Measurements from ENCODE around the gene PGLYRP3.
"Not testable (repeated sequence)": the region's sequence is repeated elsewhere in the genome, so short reads cannot be mapped to it uniquely, and the experiment has no call there.

The PGLYRP3 gene

DNA sequence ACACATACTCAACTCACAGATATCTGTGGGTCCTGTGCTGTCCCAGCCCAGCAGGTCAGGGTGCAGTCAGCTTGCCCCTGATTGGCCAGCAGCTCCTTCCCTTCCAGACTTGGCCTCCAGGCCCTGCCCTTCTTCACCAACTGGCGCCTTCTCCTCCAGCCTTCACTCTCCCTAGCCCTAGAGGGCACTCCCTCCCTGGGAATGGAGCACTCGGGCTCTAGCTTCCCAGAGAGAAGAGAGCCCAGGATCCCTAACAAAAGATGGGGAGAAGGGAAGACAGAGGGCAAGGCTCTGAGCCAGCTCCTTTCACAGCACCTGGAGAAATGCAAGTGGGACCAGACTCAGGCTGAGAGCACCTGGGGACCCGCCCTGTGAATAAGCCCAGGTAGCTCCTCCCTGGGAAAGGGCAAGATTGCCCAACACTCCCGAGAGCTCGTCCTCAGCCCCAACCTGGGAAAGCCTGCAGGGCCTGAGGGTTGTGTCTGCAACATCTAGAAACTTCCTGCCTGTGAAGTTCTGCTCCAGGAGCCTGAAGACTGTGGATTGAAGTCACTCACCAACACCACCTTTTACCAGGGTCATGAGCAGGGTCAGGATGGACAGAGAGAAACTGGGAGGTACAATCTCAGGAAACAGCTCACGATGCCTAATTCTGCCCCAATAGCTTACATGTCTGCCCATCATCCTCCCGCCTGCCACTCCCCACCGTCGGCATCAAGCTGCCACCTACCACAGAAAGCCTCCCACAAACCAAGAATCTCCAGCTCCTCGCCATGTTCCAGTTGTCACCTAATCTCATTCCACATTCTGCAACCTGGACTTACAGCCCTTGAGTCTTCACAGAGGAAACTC lies 36.0 kb upstream of the PGLYRP3 start, which contains the start of gene PGLYRP4:
PGLYRP4 (minus strand) TSS at position 331 of the 852 bp plus-strand sequence. CDS start 909 bp downstream, outside the sequence.
- no peak for FAIRE-seq
- DNase-seq (ENCODE audit: low spot score): no peak

GRCh38 chr1:153347856-153348255 lies 35.1 kb upstream of the PGLYRP3 start:
- no peak for FAIRE-seq
- no peak for DNase-seq (ENCODE audit: low spot score)

DNA sequence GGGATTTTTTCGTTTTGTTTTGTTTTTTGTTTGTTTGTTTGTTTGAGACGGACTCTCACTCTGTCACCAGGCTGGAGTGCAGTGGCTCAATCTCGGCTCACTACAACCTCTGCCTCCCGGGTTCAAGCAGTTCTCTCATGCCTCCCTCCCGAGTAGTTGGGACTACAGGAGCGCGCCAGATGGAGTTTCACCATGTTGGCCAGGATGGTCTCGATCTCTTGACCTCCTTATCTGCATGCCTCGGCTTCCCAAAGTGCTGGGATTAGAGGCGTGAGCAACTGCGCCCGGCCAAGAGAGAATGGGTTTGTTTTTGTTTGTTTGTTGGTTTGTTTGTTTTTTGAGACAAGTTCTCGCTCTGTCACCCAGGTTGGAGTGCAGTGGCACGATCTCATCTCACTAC lies 34.3 kb upstream of the PGLYRP3 start:
- FAIRE-seq; DNase-seq (ENCODE audit: low spot score): not testable (repeated sequence)

- DNase-seq (ENCODE audit: low spot score) (no peak), FAIRE-seq (no peak)
Measured at GRCh38 chr1:153346077-153346723, 33.4 kb upstream of the PGLYRP3 start.

DNA sequence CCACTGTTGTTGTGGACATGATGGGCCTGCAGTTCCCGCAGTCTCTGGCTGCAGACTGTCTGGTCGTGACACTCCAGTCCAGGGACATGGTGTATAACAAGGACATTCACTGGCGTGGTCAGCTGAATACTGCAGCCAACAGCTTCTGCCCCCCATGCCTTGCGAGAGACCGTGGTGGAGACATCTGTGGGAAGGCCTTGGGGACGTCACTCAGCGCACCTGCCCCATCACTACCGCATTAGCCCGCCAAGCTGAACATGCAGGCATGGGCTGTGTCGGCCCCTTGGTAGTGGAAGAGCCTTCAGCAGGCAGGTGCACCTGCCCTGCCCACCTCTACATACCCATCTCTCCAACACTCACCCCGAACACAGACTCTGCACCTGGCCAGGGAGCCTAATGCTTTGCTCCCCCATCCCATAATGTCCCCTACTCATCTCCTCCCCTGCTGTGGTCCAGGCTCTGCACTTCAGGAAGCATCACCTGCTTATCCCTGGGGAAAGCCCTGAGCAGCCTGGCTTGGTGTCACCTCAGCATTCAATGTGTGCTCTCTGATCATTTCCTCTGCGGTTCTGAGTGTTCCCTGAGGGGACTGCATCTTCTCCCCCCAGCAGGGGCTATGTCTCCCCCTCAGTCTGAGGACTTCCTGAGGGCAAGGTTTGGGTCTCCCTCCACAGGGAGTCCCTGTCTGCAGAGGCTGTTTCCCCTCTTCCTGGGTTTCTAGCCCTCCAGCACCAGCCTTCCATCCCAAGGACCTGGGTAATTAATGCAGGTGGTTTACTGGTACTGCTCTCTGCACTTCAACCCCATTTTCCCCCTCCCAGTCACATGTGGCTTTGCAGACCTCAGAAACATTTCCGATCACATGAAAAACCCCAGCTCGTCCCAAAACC lies 32.7 kb upstream of the PGLYRP3 start:
- DNase-seq (ENCODE audit: low spot score) (no peak), FAIRE-seq (no peak)

GRCh38 chr1:153344718-153345025 lies 31.9 kb upstream of the PGLYRP3 start:
- no peak for FAIRE-seq
- no peak for DNase-seq (ENCODE audit: low spot score)

- DNase-seq (ENCODE audit: low spot score) (no peak), FAIRE-seq (no peak)
Measured at GRCh38 chr1:153343811-153344717, 31.3 kb upstream of the PGLYRP3 start.

DNA sequence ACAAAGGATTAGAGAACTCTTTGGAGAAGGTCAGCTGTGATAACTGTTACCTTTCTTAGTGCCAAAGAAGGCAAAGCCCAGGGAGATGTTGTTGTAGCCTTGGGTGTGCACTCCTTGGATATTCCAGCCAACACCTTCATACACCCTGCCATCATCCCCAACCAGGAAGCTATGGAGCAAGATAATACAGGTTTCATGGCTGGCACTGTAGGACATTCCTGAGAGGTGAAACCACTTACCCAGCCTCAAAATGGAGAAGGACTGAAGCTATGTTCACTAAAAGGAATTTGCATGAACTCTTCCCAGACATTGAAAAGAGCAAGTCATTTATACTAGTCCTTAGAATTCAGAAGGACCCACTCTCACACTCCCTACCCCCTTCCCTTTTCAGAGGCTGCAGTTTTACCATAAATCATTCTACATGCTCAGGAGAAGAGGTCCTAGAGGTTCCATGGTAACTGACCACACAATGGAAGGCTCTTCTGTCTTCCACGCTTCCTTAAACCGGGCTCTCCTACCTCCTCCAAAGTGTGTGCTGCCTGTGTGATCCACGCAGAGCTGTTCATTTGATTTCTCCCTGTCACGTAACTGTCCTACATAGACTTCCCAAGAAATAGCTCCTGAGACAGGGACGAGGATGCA lies 30.4 kb upstream of the PGLYRP3 start:
- no peak for FAIRE-seq

DNA sequence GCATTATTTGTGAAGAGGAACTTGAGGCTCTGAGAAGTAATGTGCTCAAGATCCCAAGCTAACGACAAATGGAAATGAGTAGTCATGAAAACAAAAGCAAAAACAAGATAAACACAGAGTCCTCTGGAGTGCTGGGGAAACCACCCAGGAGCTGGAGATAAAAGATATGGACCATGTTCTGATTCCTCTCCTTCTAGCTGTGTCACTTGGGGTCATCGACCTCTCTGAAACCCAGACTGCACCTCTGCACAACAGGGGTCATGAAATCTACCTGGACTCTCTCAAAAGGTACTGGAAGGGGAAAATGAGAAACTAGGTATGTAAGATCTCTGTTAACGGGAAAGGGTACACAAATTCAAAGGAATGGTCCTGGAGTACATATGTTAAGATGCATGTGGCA lies 29.4 kb upstream of the PGLYRP3 start:
- DNase-seq (ENCODE audit: low spot score) (no peak), FAIRE-seq (no peak)

More for the DNA sequence above, 30.4 kb upstream of the PGLYRP3 start:
- no peak for DNase-seq (ENCODE audit: low spot score)

DNA sequence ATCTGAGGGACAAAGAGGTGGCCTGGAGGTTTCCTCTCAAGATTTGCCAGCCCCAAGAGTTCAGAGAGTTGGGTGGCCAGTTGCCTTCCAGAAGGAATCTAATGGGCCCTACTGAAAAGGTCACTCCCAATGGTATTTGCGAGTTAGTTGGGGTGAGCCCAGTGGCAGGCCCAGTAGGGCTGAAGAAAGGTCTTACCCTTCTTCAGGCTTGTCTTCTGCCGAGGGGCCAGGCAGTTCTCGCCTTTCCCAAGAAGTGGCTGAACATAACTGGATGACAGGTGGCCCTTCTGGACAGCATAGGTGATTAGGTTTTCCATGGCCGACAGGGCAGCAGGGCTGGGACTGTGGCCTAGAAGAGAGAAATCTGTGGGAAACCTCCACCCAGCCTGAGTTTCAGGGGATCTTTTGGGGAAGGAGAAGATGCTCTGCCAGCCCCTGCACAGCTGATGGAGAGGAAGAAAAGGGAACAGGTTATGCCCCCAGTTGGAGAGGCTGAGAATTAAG lies 28.7 kb upstream of the PGLYRP3 start:
- DNase-seq (ENCODE audit: low spot score): no peak
- no peak for FAIRE-seq

- DNase-seq (ENCODE audit: low spot score) (no peak), FAIRE-seq (no peak)
Measured at GRCh38 chr1:153340356-153340755, 27.6 kb upstream of the PGLYRP3 start.

GRCh38 chr1:153339802-153340201 lies 27.1 kb upstream of the PGLYRP3 start:
- no peak for FAIRE-seq
- no peak for DNase-seq (ENCODE audit: low spot score)

DNA sequence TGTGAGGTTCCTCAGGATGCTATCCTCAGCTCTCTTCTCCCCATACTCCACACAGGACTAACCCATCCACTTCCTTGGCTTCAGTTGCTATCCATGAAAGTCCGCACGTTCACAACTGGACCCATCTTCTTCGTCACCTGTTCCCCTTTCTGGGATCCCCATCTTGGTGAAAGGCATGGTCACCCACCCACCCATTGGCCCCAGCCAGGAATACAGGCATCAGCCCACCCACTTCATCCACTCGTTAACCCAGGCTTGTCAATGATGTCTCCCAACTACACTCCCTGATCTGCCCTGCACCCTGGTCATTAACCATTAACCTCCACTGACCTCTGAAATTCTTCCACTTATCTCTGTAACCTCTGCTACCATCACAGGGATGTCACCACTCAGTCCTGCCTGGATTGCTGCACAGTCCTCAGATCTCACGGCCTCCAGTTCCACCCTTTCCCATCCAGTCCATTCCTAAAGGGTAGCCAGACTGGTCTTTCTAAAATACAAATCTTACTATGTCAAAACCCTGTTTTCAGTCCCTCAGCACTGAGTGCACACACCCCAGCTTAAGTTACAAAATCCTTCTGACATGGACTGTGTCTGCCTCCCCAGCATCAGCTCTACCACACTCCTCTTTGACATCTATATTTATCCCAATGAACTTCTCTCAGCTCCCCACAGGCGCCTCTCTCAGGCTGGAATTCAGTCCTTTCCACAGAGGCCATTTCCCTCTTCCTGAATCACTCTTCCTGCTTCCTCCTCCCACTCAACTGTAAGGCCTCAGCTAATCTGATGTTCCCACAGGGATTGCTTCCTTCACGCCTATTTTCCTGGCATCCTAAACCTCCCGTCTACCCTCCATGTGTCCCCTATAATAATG lies 25.5 kb upstream of the PGLYRP3 start:
- no peak for FAIRE-seq

GRCh38 chr1:153336650-153337049 lies 23.9 kb upstream of the PGLYRP3 start:
- no peak for DNase-seq (ENCODE audit: low spot score)
- FAIRE-seq: no peak

More for the DNA sequence above, 25.5 kb upstream of the PGLYRP3 start:
- DNase-seq (ENCODE audit: low spot score): no peak

DNA sequence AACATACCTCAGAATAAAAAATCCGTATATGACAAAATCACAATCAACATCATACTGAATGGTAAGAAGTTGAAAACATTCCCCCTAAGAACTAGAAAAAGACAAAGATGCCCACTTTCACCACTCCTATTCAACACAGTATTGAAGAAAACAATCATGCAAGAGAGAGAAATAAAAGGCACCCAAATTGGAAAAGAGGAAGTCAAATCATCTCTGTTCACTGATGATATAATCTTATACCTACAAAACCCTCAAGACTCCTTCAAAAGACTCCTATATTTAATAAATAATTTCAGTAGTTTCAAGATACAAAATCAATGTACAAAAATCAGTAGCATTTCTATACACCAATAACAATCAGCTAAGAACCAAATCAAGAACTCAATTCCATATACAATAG lies 21.1 kb upstream of the PGLYRP3 start:
- DNase-seq (ENCODE audit: low spot score) (no peak), FAIRE-seq (no peak)

GRCh38 chr1:153324912-153325311 lies 12.2 kb upstream of the PGLYRP3 start:
- DNase-seq (ENCODE audit: low spot score) (no peak), FAIRE-seq (no peak)

DNA sequence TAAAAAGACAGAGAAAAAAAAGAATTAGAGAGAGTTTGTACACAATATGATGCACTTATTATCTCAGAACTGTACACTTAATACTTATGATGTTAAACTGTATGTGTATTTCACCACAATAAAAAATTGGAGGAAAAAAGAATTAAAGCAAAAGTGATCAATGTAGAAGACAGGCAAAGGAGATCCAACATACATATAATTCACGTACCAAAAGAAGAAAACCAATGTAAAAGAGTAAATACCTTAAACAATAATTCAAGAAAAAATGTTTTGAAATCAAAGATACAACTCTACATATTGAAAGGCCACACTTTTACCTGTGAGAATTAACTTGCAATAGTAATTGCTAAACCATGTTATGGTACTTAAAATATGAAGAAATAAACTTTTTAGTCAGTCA lies 9.8 kb upstream of the PGLYRP3 start:
- DNase-seq (ENCODE audit: low spot score): no peak
- FAIRE-seq: no peak

DNA sequence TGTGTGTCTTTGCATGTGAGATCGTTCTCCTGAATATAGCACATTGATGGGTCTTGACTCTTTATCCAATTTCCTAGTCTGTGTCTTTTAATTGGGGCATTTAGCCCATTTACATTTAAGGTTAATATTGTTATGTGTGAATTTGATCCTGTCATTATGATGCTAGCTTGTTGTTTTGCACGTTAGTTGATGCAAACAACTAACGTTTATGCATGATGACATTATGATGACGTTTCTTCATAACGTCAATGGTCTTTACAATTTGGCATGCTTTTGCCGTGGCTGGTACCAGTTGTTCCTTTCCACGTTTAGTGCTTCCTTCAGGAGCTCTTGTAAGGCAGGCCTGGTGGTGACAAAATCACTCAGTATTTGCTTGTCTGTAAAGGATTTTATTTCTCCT lies 5.4 kb upstream of the PGLYRP3 start:
- FAIRE-seq; DNase-seq (ENCODE audit: low spot score): not testable (repeated sequence)

- FAIRE-seq; DNase-seq (ENCODE audit: low spot score): not testable (repeated sequence)
Measured at GRCh38 chr1:153316013-153316412, 3.3 kb upstream of the PGLYRP3 start.

All from RCC 7860 (cell line).